A549 (cell line): ENCODE data around the gene SLC17A1.

Experiments used
- CTCF ChIP-seq: fragments of >200 bp; sonication (Bioruptor Twin); formaldehyde crosslinking; IDR thresholded peaks from 3 replicates; pipeline ENCODE4 v1.5.1; 2016
- EP300 ChIP-seq, 2 experiments: fragments of >200 bp; sonication (Bioruptor Twin); formaldehyde crosslinking; IDR thresholded peaks; 2 replicates in 1 of 2; 3 replicates in 1 of 2; pipeline ENCODE4 v1.6.1; 2016 to 2017
- MYC ChIP-seq: IDR thresholded peaks from 2 replicates; pipeline ENCODE4 v1.6.1; 2012; ENCODE audit warnings: mild to moderate bottlenecking, inconsistent platforms, low read length, improper control_type of control experiment, borderline replicate concordance
- NR3C1 ChIP-seq: fragments of >200 bp; sonication (Bioruptor Twin); formaldehyde crosslinking; IDR thresholded peaks from 3 replicates; pipeline ENCODE4 v1.6.1; 2017
- POLR2A ChIP-seq: IDR thresholded peaks from 2 replicates; pipeline ENCODE4 v1.6.1; 2012; ENCODE audit warnings: mild to moderate bottlenecking, low read length
- SMC3 ChIP-seq: fragments of >200 bp; sonication (Bioruptor Twin); formaldehyde crosslinking; IDR thresholded peaks from 3 replicates; pipeline ENCODE4 v1.6.1; 2018; ENCODE audit warnings: inconsistent platforms

GRCh38 chr6:25832307-25832662 is 433 bp upstream of the SLC17A1 start:
- TF ChIP-seq POLR2A: no peak
- no peak for TF ChIP-seq CTCF
- TF ChIP-seq SMC3: no peak
- no peak for TF ChIP-seq EP300 (IDR thresholded peaks at IDR 0.05)
- no peak for TF ChIP-seq NR3C1
- no peak for TF ChIP-seq MYC
